Right lobe of liver (tissue), 4 donors: ENCODE data around the gene DNAJB4.

Source experiments
- POLR2A ChIP-seq: fragments of 450-650 bp; IDR thresholded peaks from one replicate; pipeline ENCODE4 v1.6.1; 2017; ENCODE audit warnings: antibody characterized with exemption, mild to moderate bottlenecking
- TF ChIP-seq, protein P1 (sequence below), 4 donors: fragments of 200-600 bp in 3 of 4; fragments of 450-650 bp in 1 of 4; IDR thresholded peaks; one replicate each; pipeline versions ENCODE4 v1.5.1 to v1.8.0; 2016 to 2022; ENCODE audit warnings: antibody characterized with exemption in 4 of 4, mild to moderate bottlenecking in 2 of 4
- donor health status: DM: no; HTN: no; CAD: no.
- donor health status: DM: no; HTN: no; CAD: no.
- donor health status: DM: no; HTN: yes; CAD: no.

- TF ChIP-seq, protein P1, sequence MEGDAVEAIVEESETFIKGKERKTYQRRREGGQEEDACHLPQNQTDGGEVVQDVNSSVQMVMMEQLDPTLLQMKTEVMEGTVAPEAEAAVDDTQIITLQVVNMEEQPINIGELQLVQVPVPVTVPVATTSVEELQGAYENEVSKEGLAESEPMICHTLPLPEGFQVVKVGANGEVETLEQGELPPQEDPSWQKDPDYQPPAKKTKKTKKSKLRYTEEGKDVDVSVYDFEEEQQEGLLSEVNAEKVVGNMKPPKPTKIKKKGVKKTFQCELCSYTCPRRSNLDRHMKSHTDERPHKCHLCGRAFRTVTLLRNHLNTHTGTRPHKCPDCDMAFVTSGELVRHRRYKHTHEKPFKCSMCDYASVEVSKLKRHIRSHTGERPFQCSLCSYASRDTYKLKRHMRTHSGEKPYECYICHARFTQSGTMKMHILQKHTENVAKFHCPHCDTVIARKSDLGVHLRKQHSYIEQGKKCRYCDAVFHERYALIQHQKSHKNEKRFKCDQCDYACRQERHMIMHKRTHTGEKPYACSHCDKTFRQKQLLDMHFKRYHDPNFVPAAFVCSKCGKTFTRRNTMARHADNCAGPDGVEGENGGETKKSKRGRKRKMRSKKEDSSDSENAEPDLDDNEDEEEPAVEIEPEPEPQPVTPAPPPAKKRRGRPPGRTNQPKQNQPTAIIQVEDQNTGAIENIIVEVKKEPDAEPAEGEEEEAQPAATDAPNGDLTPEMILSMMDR (IDR thresholded peaks at IDR 0.05) = no peak
- TF ChIP-seq POLR2A = no peak
Observed at GRCh38 chr1:77977989-77978292, 26.8 kb upstream of the DNAJB4 start.
